IPS-18c (cell line): ENCODE measurements around the gene ADH6.
"Not testable (repeated sequence)": the region's sequence is repeated elsewhere in the genome, so short reads cannot be mapped to it uniquely, and the experiment has no call there.

ENCODE experiments used
- H3K4me3 ChIP-seq: 2 replicates; pipeline ENCODE4 v1.7.0; 2013; ENCODE audit warnings: low read depth, mild to moderate bottlenecking, low read length, moderate library complexity; ENCODE audit not compliant: insufficient read depth
- H3K9me3 ChIP-seq: one replicate; pipeline ENCODE4 v1.6.1; 2013; ENCODE audit warnings: mild to moderate bottlenecking, low read length, moderate library complexity; ENCODE audit not compliant: control insufficient read depth, insufficient read depth

Gene ADH6

DNA sequence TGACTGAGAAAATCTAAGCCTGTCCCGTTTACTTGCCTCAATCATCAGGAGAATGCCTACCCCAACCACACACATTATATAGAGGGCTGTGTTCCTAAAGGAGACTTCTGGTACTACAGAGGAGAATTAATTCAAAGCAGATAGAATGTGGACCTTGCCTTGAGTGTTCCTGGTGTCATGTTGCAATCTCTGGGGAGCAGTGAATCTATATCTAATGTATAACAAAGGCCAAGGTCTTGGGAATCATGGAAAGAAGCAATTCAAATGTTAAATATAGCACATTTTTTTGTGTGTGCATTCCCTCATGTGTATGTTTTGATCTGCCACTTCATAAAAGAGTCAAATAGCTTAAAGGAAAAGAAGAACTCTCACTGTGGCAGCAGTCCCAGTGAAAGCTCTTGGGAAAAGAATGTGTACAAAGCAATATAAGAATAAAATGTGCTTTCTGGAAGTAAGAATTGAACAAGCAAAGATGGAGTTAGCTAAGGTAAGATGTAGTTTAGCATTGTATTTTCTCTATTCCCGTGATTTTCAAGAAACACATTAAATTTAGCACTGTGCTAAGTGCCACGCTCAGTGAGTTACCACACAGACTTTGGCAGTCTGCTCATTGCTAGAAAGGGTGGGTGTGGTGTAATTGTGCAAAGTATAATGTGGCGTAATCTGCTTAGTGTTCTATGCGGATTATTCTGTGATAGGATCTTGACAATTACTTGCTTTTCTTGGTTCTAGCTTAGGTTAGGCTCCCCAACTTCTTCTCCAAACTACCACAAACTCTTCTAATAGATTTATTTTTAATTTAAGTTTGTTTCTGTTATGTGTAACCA lies 13.7 kb downstream of the ADH6 start:
- Histone ChIP-seq H3K4me3 (no peak overlapping the region), H3K9me3 (no peaks in the 10 kb centered on the region)

DNA sequence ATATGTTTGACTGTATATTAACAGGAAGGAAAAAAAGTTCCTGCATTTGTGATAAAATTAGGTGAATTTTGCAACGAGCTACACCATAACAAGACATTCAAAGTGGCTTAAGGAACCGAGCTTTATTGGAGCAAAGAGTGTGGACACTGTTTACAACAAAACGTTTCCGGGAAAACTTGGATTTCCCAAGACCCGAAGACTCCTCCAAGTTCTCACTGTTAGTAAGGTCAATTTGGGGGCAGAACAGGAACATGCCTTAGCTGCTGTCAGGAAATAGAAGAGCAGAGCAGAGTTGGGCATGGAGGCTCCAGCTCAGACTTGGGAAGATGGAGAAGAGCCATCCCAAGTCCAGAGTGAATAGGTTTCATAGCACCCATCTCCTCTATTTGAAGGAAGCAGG lies 16.5 kb downstream of the ADH6 start:
- H3K4me3 ChIP-seq: no peak overlapping the region
- H3K9me3 ChIP-seq: no peaks in the 10 kb centered on the region

DNA sequence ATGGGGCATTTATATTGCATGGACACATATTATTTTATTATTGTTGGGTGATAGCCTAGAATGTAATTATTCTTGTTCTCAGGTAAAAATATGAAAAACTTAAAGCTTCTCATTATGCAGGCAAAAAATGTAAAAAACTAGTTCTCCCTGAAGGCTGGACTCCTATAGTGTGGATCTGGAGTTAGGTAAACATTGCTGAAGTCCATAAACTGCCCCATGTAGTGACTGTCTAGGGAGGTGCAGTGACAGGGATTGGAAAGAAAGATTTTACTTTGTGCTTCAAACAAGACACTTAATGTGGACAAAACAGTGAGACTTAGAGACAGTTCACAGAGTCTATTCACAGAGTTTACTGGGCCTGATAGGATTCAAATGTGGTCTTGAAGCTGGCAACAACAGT lies 17.0 kb downstream of the ADH6 start:
- Histone ChIP-seq H3K9me3 (no peaks in the 10 kb centered on the region), H3K4me3 (no peak overlapping the region)

DNA sequence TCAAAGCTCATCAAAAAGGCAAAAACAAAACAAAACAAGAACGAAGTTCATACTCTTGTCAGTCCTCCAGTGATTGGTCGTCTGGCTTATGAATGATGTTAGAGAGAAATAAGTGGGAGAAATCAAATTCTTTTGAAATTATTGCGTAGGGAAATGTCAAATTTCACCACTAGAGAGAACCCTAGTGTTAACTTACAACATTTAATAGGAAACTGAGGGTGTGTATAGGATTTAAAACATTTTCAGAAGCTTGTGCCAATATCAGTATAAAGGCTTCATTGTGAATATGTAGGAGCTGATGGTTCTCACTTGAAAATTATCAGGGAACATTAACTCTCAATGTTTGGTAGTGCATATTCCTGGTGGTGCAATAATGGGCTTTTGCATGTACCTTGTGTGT lies 17.4 kb downstream of the ADH6 start:
- no peak overlapping the region for H3K4me3 ChIP-seq
- H3K9me3 ChIP-seq: no peaks in the 10 kb centered on the region

DNA sequence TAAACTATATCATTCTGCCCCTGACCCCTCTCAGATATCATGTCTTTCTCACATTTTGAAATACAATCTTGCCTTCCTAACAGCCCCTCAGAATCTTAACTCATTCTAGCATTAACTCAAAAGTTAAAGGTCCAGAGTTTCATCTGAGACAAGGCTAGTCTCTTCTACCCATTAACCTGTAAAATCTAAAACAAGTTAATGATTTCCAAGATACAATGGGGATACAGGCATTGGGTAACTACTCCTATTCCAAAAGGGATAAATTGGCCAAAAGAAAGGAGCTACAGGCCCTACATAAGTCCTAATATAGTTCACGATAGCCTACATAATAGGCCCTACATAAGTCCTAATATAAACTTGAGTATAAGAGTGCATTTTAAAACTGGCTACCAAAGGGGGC lies 18.9 kb downstream of the ADH6 start:
- H3K9me3 ChIP-seq: no peaks in the 10 kb centered on the region
- no peak overlapping the region for H3K4me3 ChIP-seq

DNA sequence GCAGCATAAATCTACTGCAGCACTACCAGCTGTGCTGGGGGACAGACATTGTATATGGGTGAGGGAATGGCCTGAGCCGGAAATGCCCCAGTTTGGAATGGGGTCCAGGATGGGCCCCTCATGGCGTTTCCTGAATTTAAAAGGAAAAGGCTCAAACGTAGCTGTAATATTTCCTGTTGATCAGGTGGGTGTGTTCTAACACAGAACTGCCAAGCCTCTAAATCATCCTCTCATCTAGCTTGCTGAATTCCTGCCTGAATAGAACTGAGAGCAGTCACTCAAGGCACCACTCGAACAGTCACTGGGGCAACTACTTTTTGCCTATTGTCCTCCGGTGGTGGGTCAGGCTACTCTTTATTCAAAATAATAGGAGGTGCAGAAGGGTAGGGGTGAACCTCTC lies 28.7 kb downstream of the ADH6 start:
- Histone ChIP-seq H3K4me3 (no peak overlapping the region), H3K9me3 (no peaks in the 10 kb centered on the region)

DNA sequence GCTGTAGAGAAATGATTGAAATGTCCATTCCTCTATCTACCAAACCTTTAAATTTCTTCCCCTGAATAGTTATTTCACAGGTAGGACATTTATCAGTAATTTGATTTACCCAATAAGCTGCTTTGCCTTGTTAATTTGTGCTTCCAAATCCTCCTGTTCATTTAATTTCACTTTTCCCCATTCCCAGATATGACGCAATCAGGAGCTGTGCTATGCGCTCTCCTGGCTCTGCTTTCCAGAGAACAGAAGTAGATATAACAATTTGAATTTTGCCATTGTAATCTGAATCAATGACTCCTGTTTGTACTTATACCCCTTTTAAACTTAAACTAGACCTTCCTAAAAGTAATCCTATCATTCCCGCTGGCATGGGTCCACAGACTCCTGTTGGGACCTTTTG lies 29.1 kb downstream of the ADH6 start:
- H3K4me3 ChIP-seq, H3K9me3 ChIP-seq: not testable (repeated sequence)

DNA sequence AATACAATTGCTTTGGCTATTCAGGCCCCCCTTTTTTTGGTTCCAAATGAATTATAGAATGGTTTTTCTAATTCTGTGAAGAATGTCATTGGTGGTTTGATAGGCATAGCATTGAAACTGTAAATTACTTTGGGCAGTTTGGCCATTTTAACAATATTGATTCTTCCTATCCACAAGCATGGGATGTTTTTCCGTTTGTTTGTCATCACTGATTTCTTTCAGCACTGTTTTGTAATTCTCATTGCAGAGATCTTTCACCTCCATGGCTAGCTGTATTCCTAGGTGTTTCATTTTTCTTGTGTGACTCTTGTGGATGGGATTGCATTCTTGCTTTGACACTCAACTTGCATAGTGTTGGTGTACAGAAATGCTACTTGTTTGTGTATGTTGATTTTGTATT lies 33.0 kb downstream of the ADH6 start:
- no peak overlapping the region for H3K4me3 ChIP-seq
- H3K9me3 ChIP-seq: no peaks in the 10 kb centered on the region

DNA sequence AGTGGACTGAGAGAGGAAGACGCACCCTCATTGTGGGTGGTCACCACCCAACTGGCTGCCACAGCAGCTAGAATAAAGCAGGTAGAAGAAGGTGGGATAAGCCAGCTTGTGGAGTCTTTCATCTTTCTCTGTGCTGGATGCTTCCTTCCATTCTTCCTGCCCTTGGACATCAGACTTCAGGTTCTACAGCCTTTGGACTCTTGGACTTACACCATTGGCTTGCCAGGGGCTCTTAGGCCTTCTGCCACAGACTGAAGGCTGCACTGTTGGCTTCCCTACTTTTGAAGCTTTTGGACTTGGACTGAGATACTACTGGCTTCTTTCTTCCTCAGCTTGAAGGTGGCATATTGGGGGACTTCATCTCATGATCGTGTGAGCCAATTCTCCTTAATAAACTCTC lies 33.5 kb downstream of the ADH6 start:
- no peak overlapping the region for H3K4me3 ChIP-seq
- no peaks in the 10 kb centered on the region for H3K9me3 ChIP-seq

DNA sequence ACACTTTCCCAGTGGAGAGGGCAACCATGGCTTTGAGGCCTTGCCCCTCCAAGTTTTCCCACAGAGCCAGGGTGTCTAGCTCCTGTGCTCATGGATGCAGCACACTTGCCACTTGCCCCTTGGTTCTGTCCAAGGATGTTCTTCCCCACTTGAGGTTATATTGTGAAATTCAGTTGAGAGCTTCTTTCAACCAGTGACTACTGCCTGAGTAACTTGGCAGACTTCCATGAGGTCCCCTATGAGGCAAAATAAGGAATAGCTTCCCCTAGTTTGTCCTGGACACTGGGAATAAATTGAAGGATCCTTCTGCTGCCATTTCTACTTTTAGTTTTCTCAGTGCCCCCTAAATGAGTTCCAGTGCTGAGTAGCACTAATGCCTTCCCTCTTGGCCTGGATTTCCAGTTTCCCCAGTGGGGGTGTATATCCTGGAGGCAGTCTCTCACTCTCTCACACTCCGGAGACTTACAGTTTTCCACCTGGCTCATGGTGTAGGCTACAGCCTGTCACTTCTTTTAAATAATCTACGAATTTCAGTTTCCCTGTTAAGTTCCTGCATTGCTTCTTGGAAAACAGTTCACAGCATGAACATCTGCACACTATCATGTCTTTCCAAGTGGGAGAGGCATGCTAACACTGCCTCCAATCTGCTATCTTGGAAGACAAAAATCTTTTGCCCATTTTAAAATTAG lies 38.5 kb downstream of the ADH6 start:
- no peak overlapping the region for H3K4me3 ChIP-seq
- no peaks in the 10 kb centered on the region for H3K9me3 ChIP-seq

DNA sequence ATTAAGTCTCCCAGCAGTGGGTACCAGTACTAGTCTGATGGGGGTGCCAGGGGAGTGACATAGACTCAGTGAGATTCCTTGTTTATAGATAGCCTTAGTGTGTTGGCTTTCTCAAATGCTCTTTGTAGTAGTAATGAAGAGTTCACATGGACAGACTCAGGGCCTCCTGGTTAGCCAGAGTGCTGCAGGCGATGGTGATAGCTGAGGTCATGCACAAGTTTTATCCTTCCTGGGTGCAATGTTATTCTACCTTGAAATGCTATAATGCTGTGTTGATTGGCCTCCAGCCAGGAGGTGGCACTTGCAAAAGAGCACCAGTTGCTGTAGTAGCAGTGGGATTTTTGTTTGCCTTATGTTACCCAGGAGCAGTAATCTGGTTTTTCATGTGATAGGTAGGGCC lies 39.4 kb downstream of the ADH6 start:
- H3K9me3 ChIP-seq: no peaks in the 10 kb centered on the region
- H3K4me3 ChIP-seq: no peak overlapping the region

DNA sequence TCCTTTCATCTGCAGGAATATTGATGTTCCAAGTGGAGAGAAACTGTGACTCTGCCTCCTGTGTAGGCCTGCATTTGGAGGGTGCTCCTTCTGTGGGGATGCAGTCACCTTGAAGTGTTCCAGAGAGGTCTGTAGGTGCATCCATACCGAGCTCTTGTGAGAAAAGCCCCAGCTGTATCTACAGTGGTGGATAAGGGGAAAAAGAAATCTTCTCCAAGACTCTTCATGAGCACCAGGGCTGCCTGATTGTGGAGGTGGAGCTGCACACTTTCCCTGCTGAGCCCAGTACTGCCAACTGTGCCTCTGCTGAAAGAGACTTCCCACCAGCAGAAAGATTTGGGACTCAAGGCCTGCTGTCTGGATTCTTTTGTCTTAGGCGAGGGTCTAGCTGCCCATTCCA lies 39.9 kb downstream of the ADH6 start:
- Histone ChIP-seq H3K9me3 (no peaks in the 10 kb centered on the region), H3K4me3 (no peak overlapping the region)

DNA sequence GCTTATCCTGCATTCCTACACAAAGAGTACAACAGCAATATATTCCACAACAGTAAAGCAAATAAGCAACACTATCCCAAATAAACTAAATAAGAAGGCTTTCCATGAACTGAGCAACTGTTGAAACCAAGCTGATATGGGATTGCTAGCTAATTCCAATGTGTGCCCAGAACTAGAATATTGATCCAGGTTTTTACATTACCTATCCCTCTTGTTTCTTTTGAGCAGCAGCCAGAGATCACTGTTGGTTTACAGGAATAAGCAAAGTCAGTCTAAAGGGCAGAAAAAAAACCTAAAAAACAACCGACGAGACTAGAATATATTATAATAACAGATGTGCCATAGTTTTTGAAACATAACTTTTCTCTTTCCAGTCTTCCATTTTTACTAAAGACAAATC lies 52.5 kb downstream of the ADH6 start:
- H3K4me3 ChIP-seq: no peak overlapping the region
- no peaks in the 10 kb centered on the region for H3K9me3 ChIP-seq

DNA sequence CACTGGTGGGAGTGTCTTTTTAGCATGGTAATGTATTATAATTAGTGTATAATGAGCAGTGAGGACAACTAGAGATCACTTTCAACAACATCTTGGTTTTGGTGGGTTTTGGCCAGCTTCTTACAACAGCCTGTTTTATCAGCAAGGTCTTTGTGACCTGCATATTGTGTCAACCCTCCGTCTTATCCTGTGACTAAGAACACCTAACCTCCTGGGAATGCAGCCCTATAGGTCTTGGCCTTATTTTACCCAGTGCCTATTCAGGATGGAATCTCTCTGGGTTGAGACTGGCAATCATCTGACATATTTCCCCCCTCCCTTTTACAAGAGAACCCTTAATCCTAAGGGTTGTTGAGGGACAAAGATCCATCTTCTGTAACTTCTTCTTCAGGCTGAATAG lies 53.1 kb downstream of the ADH6 start:
- no peak overlapping the region for H3K4me3 ChIP-seq
- no peaks in the 10 kb centered on the region for H3K9me3 ChIP-seq

DNA sequence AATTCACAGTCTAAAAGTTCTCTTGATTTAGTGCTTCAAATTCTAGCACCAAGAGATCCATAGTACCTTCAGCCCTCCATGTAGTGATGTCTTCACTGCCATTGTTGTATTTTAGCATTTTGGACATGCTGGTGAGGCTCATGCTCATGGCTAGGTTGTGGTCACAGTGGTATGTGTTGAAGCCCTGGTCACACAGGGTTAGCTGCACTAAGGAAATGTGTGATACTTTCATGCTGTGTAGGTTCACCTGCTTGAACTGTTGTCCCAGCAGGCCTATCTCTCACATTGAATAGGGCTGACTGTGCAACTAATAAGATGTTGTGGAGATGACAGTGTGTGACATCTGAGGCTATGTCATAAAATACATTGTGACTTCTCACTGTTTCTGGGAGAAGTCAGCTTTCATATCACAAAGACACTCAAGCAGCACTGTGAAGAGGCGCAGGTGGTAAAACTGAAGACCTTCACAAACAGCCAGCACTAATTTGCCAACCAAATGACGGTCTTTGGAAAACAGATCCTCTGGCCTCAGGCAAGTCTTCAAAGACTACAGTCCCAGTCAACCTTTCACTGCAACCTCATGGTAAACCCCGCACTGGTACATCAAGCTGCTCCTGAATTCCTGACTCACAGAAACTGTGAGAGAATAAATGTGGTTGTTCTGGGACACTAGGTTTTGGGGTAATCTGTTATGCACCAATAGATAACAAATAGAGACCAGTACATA lies 57.5 kb downstream of the ADH6 start:
- Histone ChIP-seq H3K9me3 (no peaks in the 10 kb centered on the region), H3K4me3 (no peak overlapping the region)

DNA sequence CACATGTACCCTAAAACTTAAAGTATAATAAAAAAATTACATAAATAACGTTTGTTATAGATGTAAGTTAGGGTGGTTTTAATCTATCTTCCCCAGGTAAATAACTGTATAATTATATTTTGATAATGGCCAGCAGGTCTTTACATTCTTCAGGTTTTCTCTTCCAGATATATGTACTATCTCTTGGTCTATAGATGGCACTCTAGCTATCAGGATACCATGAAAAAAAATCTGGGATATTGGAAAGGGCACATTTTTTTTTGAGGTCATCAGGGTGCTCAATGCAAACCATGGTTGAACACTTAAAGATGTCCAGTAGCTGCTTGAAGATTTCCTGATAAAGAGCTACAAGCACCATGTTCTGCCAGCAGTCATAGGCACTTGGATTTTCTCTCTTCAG lies 59.3 kb downstream of the ADH6 start:
- Histone ChIP-seq H3K9me3 (no peaks in the 10 kb centered on the region), H3K4me3 (no peak overlapping the region)

DNA sequence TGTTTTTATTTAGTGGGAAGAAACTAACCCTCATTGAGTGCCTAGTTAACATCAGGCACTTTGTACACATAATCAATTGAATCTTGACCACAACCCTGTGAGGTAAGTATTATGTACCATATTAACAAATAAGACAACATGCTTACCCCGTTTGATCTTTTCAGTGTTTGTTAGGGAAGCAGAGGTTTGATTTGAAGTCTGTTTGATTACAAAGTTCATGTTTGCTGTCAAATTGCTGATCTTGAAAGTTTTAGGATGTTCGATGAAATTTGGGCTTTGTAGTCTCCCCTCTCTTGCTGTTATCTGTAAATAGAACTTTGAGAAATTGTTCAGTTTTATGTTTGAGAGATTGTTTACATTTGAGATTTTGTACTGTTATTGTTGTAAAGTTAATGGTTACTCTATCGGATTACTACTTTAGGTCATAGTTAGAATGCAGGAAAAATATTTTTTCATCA lies 61.5 kb downstream of the ADH6 start:
- no peak overlapping the region for H3K4me3 ChIP-seq
- no peaks in the 10 kb centered on the region for H3K9me3 ChIP-seq

DNA sequence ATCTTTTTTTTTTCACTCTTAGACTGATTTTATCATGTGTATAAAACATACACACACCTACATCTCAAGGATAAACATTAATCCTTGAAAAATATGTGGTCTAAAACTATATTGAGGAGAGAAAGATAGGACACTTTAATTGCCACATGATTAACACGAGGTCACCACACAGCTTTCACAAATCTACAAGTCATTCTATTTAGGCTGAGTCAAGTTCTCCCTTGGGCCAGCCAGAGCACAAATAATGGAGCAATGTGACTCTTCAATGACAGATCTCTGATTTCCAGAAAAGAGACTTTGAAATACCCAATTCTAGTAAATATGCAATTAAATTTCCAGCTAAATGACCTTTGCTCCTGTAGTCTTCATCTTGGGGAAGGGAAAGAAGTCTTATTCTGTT lies 62.1 kb downstream of the ADH6 start:
- Histone ChIP-seq H3K4me3 (no peak overlapping the region), H3K9me3 (no peaks in the 10 kb centered on the region)
